Urothelium cell line (cell line): ENCODE data around the gene RAB42.
"Not testable (repeated sequence)": the region's sequence is repeated elsewhere in the genome, so short reads cannot be mapped to it uniquely, and the experiment has no call there.

Experiments
- DNase-seq: peaks from one replicate; pipeline ENCODE4 v3.0.0; 2011; ENCODE audit warnings: low spot score, mixed read lengths
- FAIRE-seq: peaks from 2 replicates; lab custom pipeline; 2011; peaks lifted over from hg19 to GRCh38; lab: Jason Lieb, UNC

The RAB42 gene

GRCh38 chr1:28591708-28592320 is at the start of gene RAB42:
Gene RAB42 (plus strand): TSS chr1:28592265. CDS start chr1:28592512, 247 bp downstream.
- FAIRE-seq: no peak
- DNase-seq: no peak

GRCh38 chr1:28545246-28545628 is 46.8 kb upstream of the RAB42 start:
- no peak for FAIRE-seq
- DNase-seq: no peak

GRCh38 chr1:28548318-28548717 is 43.7 kb upstream of the RAB42 start:
- FAIRE-seq: no peak
- no peak for DNase-seq

GRCh38 chr1:28551381-28551780 is 40.7 kb upstream of the RAB42 start:
- FAIRE-seq (no peak), DNase-seq (no peak)

- DNase-seq (peak; percentile 98), FAIRE-seq (no peak)
These were observed 39.1 kb upstream of the RAB42 start, which contains the start of gene TRNAU1AP for GRCh38 chr1:28552758-28553663. Gene TRNAU1AP (plus strand): TSS chr1:28553085. CDS start chr1:28553111, 26 bp downstream.

GRCh38 chr1:28560886-28561285 is 31.2 kb upstream of the RAB42 start:
- no peak for FAIRE-seq

GRCh38 chr1:28564310-28564709 is 27.8 kb upstream of the RAB42 start:
- DNase-seq: no peak
- FAIRE-seq: no peak

More at GRCh38 chr1:28560886-28561285, 31.2 kb upstream of the RAB42 start:
- DNase-seq: no peak

GRCh38 chr1:28565040-28565439 is 27.0 kb upstream of the RAB42 start:
- DNase-seq: no peak
- FAIRE-seq: no peak

- FAIRE-seq (no peak), DNase-seq (no peak)
These were observed 26.3 kb upstream of the RAB42 start for GRCh38 chr1:28565726-28566125.

- FAIRE-seq (no peak), DNase-seq (no peak)
These were observed 25.1 kb upstream of the RAB42 start for GRCh38 chr1:28566931-28567330.

- FAIRE-seq (no peak), DNase-seq (no peak)
These were observed 20.2 kb upstream of the RAB42 start for GRCh38 chr1:28571911-28572310.

- not testable (repeated sequence) for FAIRE-seq, DNase-seq
These were observed 19.2 kb upstream of the RAB42 start for GRCh38 chr1:28572891-28573290.

GRCh38 chr1:28573564-28573963 is 18.5 kb upstream of the RAB42 start:
- DNase-seq: no peak
- FAIRE-seq: no peak

- FAIRE-seq: no peak
- no peak for DNase-seq
These were observed 14.9 kb upstream of the RAB42 start for GRCh38 chr1:28577052-28577678.

GRCh38 chr1:28577738-28578536 is 14.1 kb upstream of the RAB42 start:
- no peak for FAIRE-seq
- no peak for DNase-seq

- DNase-seq (no peak), FAIRE-seq (no peak)
These were observed 13.3 kb upstream of the RAB42 start for GRCh38 chr1:28578696-28579218.

- FAIRE-seq (no peak), DNase-seq (no peak)
These were observed 12.7 kb upstream of the RAB42 start for GRCh38 chr1:28579401-28579800.

- DNase-seq: peak; percentile 47
These were observed 11.1 kb upstream of the RAB42 start for GRCh38 chr1:28580722-28581530.

GRCh38 chr1:28581531-28582247 is 10.4 kb upstream of the RAB42 start:
- FAIRE-seq: no peak
- DNase-seq: peak; percentile 99

More at GRCh38 chr1:28580722-28581530, 11.1 kb upstream of the RAB42 start:
- FAIRE-seq: no peak
